ENCODE measurements around the gene LRRC41. TPM values are rescaled to one million over a fixed set of nuclear protein-coding genes. Genes with fewer than 3 reads are reported as not detected.

LRRC41 gene
- total and polyA plus RNA-seq, 10 donors = 13.3 to 57.2 (median 40.7) TPM

GRCh38 chr1:46278807-46279206 lies 24.6 kb downstream of the LRRC41 start:
- DNase-seq = no peak
- peaks cover 0 to 98% (median 43%) of the 10 kb centered on the region in 6 donors for H3K36me3 ChIP-seq
- WGBS, 5 donors = 91 to 97% (median 94%) methylated on average over 11 to 12 of the region's 12 CpGs
- intact Hi-C loops (cut with DNase I; ENCODE audit: low total_unique reads) = no loop called here
- H3K27ac ChIP-seq = no peak overlapping the region
- no peaks in the 10 kb centered on the region for H3K9me3 ChIP-seq
- H3K27me3 ChIP-seq (replicated peaks in 1 of 7) = no peaks in the 10 kb centered on the region
- H3K4me1 ChIP-seq = no peaks in the 10 kb centered on the region
- no peak overlapping the region for H3K4me3 ChIP-seq
- TF ChIP-seq CTCF (IDR thresholded peaks at IDR 0.05 in 8 of 11, conservative IDR thresholded peaks at IDR 0.05 in 3 of 11) (no peak), POLR2A (IDR thresholded peaks at IDR 0.05) (no peak), POLR2AphosphoS5 (IDR thresholded peaks at IDR 0.05) (peak in 2 of 3 donors; percentile 21 to 49)

DNA sequence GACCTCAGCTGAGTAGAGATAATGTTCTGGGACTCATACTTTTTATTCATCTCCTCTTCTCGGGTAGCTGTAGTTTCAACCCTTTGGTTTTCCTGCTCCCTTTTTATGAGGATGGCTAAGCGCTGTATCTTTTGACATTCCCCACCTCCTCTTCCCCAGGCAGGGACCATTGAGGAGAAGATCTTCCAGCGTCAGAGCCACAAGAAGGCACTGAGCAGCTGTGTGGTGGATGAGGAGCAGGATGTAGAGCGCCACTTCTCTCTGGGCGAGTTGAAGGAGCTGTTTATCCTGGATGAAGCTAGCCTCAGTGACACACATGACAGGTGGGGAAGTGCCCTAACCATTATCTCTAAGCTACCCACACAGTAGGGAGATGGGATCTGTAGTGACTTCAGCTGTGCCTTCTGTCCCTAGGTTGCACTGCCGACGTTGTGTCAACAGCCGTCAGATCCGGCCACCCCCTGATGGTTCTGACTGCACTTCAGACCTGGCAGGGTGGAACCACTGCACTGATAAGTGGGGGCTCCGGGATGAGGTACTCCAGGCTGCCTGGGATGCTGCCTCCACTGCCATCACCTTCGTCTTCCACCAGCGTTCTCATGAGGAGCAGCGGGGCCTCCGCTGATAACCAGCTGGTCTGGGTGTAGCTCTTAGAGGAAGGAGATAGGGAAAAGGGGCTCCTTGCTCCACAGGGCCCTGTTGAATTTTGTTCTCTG lies 25.6 kb downstream of the LRRC41 start:
- intact Hi-C loops (cut with DNase I; ENCODE audit: low total_unique reads) = no loop called here
- H3K9me3 ChIP-seq = no peaks in the 10 kb centered on the region
- peaks cover 0 to 97% (median 43%) of the 10 kb centered on the region in 6 donors for H3K36me3 ChIP-seq
- WGBS, 5 donors = 92 to 94% (median 92%) methylated on average over 14 of the region's 14 CpGs
- H3K4me3 ChIP-seq = no peak overlapping the region
- H3K27me3 ChIP-seq (replicated peaks in 1 of 7) = no peaks in the 10 kb centered on the region
- no peak for TF ChIP-seq POLR2A (IDR thresholded peaks at IDR 0.05)
- TF ChIP-seq POLR2AphosphoS5 (IDR thresholded peaks at IDR 0.05) = peak in 1 of 3 donors; percentile 23
- no peaks in the 10 kb centered on the region for H3K4me1 ChIP-seq
- no peak overlapping the region for H3K27ac ChIP-seq
- no peak for DNase-seq

GRCh38 chr1:46275030-46275337 lies 28.4 kb downstream of the LRRC41 start:
- H3K27ac ChIP-seq = no peak overlapping the region
- TF ChIP-seq POLR2A (IDR thresholded peaks at IDR 0.05) (no peak), CTCF (IDR thresholded peaks at IDR 0.05 in 8 of 11, conservative IDR thresholded peaks at IDR 0.05 in 3 of 11) (no peak), POLR2AphosphoS5 (IDR thresholded peaks at IDR 0.05) (no peak)
- intact Hi-C loops (cut with DNase I; ENCODE audit: low total_unique reads) = no loop called here
- no peaks in the 10 kb centered on the region for H3K4me1 ChIP-seq
- H3K27me3 ChIP-seq (replicated peaks in 1 of 7) = no peaks in the 10 kb centered on the region
- 91 to 96% (median 93%) methylated on average over 6 of the region's 6 CpGs for WGBS, 5 donors
- no peak overlapping the region for H3K4me3 ChIP-seq
- H3K9me3 ChIP-seq = no peaks in the 10 kb centered on the region
- peaks cover 0 to 95% (median 22%) of the 10 kb centered on the region in 6 donors for H3K36me3 ChIP-seq
- no peak for DNase-seq

GRCh38 chr1:46274225-46275029 lies 29.0 kb downstream of the LRRC41 start:
- peaks cover 0 to 95% (median 18%) of the 10 kb centered on the region in 6 donors for H3K36me3 ChIP-seq
- H3K9me3 ChIP-seq = no peaks in the 10 kb centered on the region
- no peak for TF ChIP-seq POLR2AphosphoS5 (IDR thresholded peaks at IDR 0.05)
- TF ChIP-seq POLR2A (IDR thresholded peaks at IDR 0.05) = no peak
- no peak for TF ChIP-seq CTCF (IDR thresholded peaks at IDR 0.05 in 8 of 11, conservative IDR thresholded peaks at IDR 0.05 in 3 of 11)
- H3K4me3 ChIP-seq = no peak overlapping the region
- no peaks in the 10 kb centered on the region for H3K27me3 ChIP-seq (replicated peaks in 1 of 7)
- DNase-seq = no peak
- intact Hi-C loops (cut with DNase I; ENCODE audit: low total_unique reads) = no loop called here
- no peak overlapping the region for H3K27ac ChIP-seq
- 92 to 100% (median 96%) methylated on average over 6 of the region's 6 CpGs for WGBS, 5 donors
- H3K4me1 ChIP-seq = no peaks in the 10 kb centered on the region

All from spleen (tissue), 11 donors.